NCI-H526 (cell line): Measurements from ENCODE around the gene MAN1C1.
"Not testable (repeated sequence)": the region's sequence is repeated elsewhere in the genome, so short reads cannot be mapped to it uniquely, and the experiment has no call there.

ENCODE experiments used
- DNase-seq, 2 experiments: peaks; one replicate each; lab custom pipeline; 2025; lab: John Stamatoyannopoulos, UW

Gene MAN1C1

DNA sequence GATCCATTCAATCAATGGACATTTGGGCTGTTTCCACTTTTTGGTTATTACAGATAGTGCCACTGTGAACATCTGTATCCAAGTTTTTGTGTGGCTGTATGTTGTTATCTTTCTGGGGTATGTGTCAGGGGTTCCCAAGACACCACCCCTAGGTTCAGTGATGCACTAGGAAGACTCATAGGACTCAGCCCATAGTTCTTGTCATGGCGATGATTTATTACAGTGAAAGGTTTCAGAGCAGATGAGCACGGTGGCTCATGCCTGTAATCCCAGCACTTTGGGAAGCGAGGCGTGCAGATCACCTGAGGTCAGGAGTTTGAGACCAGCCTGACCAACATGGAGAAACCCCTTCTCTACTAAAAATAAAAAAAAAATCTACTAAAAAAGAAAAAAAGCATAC lies 64.1 kb downstream of the MAN1C1 start:
- DNase-seq, result no peak

DNA sequence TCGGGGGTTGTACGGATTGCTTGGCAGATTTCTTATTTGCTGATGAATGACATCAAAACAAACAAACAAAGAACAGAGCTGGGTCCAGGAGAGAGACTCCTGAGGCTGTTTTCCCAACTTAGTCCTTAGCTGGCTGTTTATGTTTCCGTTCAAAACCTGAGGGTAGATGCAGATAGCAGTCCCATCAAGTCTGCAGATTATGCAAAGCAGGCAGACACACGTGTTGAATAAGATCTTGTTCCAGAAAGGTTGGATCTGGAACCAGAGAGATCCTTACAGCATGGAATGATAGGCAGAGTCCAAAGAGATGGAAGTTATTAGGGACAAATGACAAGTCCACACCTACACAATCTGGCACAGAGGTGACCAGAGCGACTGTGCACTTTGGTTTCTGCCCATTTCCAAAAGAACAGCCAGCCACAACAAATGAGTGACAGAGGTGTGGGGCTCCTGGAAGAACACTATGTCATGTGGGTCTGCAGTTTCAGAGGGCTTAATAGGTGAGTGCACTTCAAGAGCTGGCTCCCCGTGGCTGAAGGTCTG lies 65.5 kb downstream of the MAN1C1 start:
- DNase-seq, result peak; percentile 32 to 64

DNA sequence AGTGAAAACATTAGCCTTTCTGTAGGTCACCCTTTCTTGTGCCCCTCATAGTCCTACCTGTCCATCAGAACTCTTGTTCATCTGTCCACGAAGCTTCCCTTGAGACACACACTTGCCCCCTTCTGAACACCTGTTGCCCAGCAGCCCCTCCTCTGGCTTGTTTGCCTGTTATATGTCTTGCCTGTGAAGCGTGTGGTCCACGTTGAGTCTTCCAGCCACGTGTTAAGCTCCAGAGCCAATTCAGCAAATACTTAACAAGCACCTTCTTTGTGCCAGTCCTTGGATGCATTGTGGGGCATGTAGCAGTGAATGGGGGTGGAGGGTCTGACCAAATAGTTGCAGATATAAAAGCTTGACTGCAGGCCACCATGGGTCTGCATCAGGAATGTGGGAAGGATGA lies 66.6 kb downstream of the MAN1C1 start:
- DNase-seq, result no peak

DNA sequence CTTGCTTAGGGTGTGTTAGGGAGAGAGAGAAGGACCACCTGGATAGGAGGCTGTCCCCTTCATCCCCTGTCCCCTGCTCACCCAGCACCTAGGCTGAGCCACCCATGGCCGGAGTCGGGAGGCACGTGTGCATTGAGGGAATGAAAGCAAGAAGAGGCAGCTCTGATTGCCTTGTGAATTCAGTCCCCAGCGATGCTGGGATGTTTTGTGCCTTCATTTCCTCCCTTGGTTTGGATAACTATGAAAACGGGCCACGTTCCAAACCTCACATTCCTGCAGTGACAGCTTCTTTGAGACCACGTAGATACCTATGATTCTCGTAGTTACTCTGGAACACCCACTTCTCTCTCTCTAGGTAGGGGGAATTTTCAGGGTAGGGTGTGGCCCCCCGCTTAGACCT lies 67.1 kb downstream of the MAN1C1 start:
- DNase-seq, result no peak

DNA sequence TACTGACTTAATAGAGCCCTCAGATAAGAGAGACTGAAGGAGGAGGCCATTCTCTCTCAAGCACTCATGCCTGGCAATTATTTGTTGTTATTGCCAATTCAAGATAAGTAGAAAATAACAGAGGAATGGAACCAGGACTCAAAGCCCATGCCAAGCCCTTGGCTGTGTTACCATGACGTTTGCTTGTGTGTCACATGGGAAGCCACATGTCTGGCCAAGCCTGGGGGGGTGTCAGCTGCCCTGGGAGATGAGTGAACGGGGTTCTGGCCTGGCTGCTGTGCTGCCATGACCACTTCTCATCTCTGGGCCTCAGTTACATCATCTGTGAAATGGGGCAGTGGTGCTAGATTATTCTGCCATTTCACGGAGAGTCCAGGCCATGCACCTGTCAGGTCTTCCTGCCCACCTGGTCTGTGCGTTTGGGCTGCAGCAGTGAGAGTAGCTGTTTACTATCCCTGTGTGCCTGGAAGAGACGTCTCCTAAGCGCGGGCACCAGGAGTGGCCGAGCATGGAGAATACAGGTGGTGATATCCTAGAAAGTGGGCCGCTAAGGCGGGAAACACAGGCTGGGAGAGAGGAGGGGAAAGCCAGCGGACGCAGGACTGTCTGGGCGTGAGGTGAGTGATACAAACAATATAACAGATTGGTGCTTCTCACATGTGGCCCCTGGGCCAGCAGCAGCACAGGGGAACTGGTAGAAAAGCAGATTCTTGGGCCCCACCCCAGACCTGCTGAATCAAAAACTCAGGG lies 67.8 kb downstream of the MAN1C1 start:
- no peak for DNase-seq

DNA sequence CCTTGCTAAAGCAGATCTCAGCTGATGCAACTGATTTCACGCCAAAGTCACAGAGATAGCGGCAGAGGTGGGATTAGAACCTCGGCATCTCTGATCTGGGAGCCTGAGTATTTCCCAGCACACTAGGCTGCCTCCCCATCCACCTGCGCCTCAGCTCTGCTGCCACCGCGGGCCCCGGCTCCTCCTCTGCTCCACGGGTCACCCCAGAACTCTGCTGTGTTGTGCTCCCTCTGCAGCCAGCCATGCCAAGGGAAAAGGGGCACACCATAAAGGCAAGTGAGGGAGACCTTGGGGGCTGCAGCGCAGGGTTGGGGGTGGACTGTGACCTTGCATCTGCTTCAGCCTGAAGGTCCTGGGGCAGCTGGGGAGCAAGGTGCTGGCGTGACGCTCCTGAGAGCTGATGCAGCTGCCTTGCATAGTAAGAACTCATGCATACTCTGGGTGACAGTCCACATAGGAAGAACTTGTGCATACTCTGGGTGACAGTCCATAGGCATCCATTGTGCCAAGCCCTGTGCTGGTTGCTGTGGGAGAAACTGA lies 68.7 kb downstream of the MAN1C1 start:
- DNase-seq, result no peak

DNA sequence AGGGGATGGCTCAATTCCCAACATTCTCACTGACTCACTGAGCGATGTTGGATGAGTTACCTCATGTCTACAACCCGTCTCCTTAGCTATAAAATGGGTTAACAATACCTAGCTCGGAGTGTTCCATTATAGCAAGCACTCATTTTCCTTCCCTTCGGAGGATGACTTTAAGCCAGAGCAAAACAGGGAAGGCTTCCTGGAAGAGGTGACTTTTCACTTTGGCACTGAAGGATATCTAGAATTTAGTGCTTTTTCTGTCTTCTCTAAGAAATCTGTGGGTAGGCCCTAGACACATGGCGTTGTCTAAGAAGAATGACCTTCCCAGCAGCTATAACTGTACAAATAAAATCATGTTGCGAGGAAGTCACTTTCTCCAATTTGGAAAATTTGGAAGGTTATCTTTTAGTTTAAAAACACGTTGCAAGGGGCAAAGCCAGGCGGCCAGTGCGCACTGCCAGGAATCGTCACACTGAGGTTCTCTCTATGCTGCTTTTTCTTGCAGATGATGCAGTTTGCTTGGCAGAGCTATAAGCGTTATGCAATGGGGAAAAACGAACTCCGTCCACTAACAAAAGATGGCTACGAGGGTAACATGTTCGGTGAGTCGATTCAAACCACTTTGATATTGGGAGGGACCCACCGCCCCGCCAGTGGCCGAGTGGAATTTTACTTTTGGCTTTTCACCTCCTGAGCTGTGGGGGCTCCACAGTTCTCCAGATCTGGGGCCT lies 69.5 kb downstream of the MAN1C1 start:
- no peak for DNase-seq

DNA sequence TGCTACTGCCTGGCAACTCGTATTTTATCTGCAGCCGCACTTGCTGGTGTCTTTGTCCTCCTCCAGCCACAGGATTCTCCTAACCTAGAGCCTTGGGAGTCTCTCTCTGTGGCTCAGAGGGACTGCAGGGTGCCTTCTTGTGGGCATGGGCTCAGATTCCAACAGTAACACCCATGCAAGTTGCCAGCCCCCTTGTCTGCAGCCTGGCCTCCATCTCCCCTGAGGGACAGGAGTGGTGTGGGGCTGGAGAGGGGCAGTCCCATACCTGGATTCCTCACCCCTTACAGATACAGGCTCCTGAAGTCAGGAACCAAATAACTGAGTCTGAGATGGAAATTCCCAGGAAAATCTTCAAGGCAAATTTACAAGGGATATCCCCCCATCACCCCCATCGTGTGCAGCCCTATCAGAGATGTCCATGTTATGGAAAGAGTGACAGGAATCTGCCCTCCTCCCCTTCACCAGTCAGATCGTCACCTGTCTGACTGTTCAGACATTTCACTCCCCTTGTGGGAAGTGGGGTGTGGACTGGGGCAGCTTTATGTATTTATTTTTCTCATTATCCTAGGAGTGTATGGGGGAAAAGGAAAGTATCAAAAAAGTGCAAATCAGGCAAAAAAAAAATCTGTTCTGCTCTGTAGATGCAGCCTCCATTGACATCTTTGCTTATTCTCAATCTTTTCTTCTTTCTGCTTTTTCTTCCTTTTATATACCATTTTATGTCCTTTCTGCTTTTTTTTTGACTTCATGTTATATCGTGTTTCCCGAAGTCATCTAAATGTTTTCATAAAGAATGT lies 70.8 kb downstream of the MAN1C1 start:
- no peak for DNase-seq

DNA sequence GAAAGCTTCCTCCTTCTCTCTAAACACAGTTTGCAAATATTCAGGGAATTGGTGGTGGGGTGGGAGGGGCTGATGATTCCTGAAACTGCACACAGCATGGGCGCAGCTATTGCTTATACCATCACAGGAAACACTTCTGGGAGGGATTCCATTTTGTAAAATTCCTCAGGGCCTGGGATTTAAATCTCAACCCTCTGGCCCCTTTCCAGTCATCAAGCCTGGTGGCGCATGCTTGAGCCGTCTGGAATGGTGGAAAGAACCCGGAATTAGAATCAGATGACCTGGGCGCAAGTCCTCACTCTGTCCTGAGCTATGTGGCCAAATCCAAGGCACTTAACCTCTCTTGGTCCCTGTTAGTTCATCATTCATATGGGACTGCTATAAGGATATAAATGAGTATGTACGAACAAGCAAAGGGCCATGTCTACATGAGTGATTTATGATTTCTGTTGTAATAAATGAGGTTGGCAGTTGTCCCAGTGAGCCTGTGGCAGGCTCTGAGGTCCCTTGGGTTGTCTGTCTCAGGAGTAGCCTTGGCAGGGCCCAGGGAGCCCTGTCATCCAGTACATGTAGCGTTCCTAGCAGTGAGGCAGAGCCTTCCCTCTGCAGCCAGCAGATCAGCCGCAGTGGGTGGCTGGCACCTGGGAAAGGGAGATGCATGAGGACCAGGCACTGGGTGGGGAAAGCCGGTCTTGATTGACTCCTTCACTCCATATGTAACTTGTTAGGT lies 72.0 kb downstream of the MAN1C1 start:
- DNase-seq, result no peak

DNA sequence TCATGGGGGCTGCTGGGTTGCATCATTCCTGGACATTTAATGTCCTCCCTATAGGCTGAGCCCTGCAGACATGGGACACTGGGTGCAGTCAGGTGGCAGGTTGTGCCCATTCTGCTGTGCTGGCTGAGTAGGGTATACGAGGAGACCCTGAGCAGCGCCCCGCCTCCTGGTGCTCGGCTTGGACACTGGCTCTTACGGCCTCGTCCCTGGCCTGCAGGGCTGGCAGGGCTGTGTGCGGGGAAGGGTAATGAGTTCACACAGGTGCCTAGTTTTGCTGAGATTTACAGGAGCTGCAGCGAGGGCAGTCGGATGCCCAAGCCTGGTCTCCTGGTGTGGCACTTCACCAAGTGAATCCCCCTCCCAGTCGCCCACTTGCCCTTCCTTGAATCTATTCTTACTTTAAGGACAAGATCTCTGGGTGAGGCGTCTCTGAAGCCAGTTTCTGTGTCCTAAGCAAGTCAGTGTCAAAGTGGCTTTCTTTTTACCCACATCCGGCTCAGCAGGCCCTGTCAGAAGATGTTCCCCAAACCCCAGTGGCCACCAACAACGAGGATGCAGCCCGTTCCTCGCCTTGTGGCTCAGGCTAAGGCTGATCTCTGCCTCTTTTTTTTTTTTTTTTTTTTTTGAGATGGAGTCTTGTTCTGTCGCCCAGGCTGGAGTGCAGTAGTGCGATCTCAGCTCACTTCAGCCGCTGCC lies 73.2 kb downstream of the MAN1C1 start:
- no peak for DNase-seq

DNA sequence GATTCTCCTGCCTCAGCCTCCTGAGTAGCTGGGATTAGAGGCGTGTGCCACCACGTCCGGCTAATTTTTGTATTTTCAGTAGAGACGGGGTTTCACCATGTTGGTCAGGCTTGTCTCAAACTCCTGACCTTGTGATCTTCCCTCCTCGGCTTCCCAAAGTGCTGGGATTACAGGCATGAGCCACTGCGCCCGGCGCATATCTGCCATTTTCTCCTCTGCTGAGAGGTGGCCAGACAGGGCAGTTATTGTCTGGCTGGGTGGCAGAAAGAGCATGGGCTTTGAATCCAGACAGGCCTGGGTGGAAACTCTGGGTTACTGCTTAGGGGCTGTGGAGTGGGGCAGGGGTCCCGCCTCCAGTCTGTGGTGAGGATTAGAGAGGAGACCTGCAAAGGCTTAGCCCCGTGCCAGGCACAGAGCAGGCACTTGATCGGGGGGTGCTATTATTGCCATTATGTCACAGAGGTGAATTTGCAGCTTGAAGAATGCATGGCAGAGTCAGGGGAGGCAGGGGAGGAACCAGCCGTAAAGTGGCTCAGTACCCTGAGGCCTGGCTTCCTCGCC lies 73.9 kb downstream of the MAN1C1 start:
- no peak for DNase-seq

DNA sequence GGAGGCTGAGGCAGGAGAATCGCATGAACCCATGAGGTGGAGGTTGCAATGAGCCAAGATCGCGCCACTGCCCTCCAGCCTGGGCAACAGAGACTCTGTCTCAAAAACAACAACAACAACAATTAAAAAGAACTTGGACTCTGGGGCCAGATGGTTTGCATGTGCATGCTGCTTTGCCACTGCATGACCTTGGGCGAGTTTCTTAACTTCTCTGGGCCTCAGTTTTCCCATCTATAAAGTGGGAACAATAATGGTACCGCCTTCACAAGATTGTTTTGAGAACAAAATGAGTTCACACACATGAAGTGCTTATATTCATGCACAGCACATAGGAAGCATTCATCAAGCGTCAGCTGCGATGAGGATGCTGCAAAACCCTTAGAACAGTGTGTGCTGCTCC lies 74.6 kb downstream of the MAN1C1 start:
- no peak for DNase-seq

DNA sequence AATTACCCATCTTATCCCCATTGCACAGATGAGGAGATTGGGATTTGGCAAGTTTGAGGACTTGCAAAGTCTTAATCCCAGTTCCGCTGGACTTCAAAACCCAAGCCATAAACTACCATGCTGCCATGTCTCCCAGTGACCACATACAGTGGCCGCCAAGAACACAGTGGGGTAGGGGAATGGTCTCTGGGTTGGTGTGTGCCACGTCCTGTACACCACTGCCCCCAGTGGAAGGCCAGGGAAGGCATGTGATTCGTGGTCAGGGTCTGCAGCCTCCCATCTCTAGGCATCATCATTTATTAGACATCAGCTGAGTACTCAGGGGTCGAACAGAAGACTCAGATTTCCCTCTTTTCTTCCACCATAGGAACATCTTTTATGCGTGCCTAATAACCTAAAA lies 76.0 kb downstream of the MAN1C1 start:
- DNase-seq, result peak; percentile 31 to 63

DNA sequence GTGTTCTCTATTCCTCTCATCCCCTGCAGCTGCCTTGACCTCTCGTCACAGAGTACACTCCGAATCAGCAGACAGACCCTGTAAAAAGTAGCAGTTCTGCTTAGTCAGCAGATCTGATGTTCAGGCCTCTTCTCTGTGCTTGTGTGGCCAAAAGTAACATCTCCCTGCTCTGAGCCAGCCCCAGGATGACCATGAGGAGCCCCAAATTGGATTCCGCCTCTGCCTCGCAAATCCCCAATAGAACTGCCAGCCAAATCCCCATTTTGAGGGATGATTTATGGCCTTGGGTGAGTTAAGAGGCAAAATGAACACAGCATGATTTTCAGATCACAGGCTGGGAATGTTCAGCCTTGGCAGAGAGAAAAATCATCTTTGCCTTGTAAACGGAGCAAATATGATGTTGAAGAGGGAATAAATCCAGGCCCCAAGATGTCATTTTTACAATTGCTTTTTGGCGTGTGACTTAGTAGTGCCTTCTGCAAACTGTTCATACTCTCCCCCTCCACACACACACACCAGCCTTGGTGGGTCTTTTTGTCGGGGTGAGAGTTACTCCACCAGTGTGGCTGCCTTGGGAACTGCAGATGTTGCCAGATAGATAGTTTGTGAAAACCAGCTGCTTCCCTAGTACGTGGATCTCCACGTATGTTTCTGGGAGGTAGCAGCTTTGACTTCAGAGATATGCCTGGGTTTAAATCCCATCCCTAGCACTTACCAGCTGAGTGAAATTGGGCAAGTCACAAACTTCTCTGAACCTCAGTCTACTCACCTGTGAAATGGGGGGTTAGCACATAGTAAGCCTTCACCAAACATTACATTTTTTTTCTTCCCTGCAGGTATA lies 77.8 kb downstream of the MAN1C1 start:
- no peak for DNase-seq

DNA sequence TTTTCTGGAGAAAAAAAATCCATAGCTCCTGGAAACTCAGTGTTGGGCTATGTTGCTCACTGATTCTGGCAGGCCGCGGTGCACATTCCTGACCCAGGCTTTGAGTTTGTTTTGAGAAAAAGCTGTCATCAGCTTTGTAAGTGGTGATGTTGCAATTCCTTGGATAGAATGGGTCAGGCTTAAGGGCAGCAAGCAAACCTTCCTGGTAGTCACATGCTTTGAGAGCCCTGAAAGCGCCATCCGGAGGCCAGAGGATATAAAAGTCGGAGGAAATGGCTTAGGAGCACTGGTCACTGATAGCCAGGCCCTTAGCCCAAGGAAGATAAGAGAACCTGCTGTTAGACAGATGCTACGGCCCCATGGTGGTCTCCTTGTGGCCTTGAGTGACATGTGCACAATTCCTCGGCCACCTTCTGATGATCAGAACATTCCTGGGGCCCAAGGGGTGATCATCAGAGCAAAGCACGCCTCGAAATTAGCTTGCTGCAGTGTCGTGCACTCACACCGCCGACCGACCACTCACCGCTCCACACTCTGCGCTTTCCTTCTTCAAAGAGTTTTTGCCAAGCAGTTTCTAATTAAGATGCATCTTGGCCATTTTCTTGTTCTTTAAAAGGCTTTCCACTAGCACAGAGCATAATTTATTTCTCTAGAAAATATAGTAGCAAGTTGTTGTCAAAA lies 78.6 kb downstream of the MAN1C1 start:
- peak in 1 of 2 experiments; percentile 33 for DNase-seq

DNA sequence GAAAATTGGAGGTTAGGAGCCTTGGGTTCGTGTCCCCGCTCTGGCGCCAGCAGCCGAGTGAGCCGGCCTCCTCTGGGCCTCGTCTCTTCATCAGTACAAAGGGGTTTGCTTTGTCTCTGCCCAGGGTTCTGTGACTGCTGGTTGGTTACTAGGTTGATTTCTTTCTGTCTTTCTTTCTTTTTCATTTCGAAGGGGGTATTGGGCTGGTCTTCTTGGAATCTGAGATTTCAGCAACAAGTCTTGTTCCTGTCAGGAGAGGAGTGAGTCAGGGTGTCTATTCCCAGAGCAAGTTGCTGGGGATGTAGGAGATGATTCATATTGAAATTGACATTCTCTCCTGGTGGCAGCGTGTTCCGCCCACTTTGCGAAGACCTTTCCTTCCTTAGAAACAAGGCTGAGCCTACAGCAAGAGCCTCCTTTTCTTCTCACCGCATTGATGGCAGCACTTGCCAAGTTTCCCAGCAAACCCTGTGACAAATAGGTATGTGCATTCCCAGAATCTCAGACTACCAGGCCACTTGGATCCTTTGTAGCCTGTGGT lies 79.2 kb downstream of the MAN1C1 start:
- no peak for DNase-seq

DNA sequence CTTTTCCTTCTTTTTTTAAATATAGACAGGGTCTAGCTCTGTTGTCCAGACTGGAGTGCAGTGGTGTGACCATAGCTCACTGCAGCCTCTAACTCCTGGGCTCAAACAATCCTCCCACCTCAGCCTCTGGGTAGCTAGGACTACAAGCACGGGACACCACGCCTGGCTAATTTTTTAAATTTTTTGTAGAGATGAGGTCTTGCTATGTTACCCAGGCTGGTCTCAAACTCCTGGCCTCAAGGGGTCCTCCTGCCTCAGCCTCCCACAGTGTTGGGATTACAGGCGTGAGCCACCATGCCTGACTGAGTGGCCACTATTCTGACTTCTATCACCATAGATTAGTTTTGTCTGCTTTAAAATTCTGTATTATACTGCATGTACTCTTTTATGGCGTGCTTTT lies 80.1 kb downstream of the MAN1C1 start:
- DNase-seq, result not testable (repeated sequence)

DNA sequence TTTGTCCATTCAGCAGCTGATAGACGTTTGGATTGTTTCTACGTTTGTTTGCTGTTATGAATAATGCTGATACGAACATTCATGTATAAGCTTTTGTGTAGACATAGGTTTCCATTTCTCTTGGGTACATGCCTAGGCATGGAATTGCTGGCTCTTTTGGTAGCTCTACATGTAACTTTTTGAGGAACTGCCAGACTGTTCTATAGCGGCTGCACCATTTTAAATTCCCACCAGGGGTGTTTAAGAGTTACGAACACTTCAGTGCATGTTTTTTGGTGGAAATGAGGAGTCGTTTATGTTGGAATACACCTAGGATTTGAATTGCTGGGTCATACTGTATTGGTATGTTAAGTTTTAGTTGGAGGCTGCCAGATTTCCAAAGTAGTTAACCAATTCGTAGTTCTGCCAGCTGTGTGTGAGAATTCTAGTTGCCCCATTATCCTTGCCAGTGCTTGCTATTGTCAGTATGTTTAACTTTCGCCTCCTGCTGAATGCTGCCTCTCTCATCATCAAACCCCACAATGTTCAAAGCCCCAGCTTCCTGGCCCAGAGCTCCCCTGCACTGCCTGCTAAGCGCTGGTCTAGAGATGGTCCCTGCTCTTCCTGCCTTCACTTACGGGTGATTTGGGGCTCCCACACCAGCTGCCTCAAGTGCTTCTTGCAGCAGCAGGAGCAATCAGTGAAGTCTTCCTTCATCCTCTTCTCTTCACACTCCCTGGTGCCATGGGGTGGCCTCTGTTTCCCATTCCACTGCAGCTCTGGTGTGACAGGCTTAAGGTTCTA lies 81.0 kb downstream of the MAN1C1 start:
- no peak for DNase-seq
